PC-9 (cell line): ENCODE measurements around the gene EDEM1.

Experiments
- CTCF ChIP-seq: fragments of 200-600 bp; sonication (generic); conservative IDR thresholded peaks from 2 replicates; pipeline ENCODE4 v1.6.1; 2017; ENCODE audit warnings: mixed run types, antibody characterized with exemption, mild to moderate bottlenecking, moderate library complexity
- EZH2 ChIP-seq: fragments of 200-600 bp; sonication (generic); IDR thresholded peaks from 2 replicates; pipeline ENCODE4 v1.8.0; 2017; ENCODE audit warnings: antibody characterized with exemption, low read depth

DNA sequence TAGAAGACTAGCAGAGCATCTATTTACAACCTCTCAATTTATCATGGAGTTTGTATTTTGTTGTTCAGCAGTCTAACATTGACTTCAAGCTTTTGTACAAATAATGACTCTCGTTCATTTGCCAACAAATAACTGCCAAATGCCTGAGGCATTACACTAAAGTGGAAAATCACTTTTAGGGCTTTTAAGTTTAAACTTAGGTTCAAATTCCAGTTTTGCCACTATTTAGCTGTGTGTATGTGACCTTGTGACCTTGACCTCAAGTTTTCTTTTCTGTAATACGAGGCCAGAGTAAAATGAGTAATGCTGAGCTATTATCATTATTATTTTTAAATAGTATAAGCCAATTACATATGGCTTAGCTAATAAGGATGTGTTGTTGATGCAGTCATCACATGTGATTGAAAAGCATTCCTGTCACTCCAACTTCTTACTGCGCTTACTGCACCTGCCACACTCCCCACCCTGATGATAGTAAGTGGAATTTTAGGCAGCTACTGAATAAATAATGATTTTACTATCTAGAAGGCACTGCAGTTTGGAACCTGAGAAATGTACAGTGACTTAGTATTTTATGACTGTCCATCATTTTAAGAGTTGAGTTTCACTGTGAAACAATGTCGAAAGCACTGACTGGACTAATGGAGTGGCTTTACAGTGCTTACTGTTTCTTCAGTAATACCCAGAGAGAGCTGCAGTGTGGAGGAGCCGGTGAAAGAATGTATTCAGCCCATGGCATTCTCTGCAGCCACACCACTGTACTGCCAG is 49.1 kb upstream of the EDEM1 start:
- TF ChIP-seq CTCF (no peak), EZH2 (no peak)
